NB4 (cell line): ENCODE data around the gene EML4.
"Not testable (repeated sequence)": the region's sequence is repeated elsewhere in the genome, so short reads cannot be mapped to it uniquely, and the experiment has no call there.

Experiments used
- DNase-seq: peaks from one replicate; pipeline ENCODE4 v3.0.0; 2010; ENCODE audit warnings: low read depth
- H3K4me3 ChIP-seq: one replicate; pipeline ENCODE4 v1.5.1; 2011; ENCODE audit warnings: mild to moderate bottlenecking, low read depth, low read length, moderate library complexity
- MYC ChIP-seq: IDR thresholded peaks from 2 replicates; pipeline ENCODE4 v1.6.1; 2011; ENCODE audit warnings: low read depth, low read length
- POLR2A ChIP-seq: IDR thresholded peaks from 2 replicates; pipeline ENCODE4 v1.6.1; 2011; ENCODE audit warnings: mild to moderate bottlenecking; ENCODE audit not compliant: insufficient read length; ENCODE audit errors: extremely low read depth
- TF ChIP-seq, protein P1 (sequence below): IDR thresholded peaks from 2 replicates; pipeline ENCODE4 v1.6.1; 2011; ENCODE audit warnings: low read depth, low read length
- TF ChIP-seq, protein P2 (sequence below): IDR thresholded peaks from one replicate; pipeline ENCODE4 v1.5.1; 2012; ENCODE audit warnings: low read depth, low read length

Gene EML4

DNA sequence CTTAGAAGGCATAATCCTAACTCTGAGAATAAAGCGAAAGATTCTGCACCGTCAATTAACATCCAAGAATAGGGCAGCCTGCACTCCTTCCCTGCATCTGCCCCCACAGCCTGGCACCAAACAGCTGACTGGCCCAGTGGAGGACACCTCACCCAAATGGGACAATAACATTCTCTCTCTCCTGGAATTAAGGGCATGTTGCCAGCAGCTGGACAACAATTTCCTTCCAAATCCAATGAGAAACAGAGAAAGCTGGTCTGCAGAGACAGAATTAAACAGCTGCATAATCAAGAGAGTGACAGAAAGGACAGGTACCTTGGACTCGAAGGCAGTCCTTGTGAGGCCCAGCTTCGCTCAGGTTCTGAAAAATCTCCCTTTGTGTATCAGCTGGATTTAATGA is 176.8 kb downstream of the EML4 start:
- no peak overlapping the region for H3K4me3 ChIP-seq
- no peak for DNase-seq
- TF ChIP-seq MYC (no peak), POLR2A (no peak)
- TF ChIP-seq, protein P1, sequence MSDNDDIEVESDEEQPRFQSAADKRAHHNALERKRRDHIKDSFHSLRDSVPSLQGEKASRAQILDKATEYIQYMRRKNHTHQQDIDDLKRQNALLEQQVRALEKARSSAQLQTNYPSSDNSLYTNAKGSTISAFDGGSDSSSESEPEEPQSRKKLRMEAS, result no peak
- TF ChIP-seq, protein P2, sequence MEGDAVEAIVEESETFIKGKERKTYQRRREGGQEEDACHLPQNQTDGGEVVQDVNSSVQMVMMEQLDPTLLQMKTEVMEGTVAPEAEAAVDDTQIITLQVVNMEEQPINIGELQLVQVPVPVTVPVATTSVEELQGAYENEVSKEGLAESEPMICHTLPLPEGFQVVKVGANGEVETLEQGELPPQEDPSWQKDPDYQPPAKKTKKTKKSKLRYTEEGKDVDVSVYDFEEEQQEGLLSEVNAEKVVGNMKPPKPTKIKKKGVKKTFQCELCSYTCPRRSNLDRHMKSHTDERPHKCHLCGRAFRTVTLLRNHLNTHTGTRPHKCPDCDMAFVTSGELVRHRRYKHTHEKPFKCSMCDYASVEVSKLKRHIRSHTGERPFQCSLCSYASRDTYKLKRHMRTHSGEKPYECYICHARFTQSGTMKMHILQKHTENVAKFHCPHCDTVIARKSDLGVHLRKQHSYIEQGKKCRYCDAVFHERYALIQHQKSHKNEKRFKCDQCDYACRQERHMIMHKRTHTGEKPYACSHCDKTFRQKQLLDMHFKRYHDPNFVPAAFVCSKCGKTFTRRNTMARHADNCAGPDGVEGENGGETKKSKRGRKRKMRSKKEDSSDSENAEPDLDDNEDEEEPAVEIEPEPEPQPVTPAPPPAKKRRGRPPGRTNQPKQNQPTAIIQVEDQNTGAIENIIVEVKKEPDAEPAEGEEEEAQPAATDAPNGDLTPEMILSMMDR, result no peak

DNA sequence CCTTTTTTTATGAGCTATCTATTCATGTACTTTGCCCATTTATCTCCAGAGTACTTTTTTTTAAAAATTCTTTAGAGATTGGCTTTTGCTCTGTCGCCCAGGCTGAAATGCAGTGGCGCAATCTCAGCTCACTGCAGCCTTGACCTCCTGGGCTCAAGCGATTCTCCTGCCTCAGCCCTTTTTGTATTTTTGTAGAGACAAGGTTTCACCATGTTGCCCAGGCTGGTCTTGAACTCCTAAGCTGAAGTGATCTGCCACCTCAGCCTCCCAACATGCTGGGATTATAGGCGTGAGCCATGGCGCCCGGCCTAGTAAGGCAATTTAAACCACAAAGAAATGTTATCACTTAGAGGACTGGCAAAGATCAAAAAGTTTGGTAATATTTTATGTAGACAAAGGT is 177.7 kb downstream of the EML4 start:
- DNase-seq, H3K4me3 ChIP-seq: not testable (repeated sequence)

DNA sequence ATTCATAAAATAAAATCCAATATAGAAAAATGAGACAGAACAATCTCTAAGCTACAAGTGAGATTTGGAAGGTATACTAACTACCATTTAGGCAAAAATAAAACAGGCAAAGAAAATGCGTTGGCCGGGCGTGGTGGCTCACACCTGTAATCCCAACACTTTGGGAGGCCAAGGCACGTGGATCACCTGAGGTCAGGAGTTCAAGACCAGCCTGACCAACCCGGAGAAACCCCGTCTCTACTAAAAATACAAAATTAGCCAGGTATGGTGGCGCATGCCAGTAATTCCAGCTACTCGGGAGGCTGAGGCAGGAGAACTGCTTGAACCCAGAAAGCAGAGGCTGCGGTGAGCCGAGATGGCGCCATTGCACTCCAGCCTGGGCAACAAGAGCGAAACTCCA is 178.4 kb downstream of the EML4 start:
- not testable (repeated sequence) for H3K4me3 ChIP-seq, DNase-seq

DNA sequence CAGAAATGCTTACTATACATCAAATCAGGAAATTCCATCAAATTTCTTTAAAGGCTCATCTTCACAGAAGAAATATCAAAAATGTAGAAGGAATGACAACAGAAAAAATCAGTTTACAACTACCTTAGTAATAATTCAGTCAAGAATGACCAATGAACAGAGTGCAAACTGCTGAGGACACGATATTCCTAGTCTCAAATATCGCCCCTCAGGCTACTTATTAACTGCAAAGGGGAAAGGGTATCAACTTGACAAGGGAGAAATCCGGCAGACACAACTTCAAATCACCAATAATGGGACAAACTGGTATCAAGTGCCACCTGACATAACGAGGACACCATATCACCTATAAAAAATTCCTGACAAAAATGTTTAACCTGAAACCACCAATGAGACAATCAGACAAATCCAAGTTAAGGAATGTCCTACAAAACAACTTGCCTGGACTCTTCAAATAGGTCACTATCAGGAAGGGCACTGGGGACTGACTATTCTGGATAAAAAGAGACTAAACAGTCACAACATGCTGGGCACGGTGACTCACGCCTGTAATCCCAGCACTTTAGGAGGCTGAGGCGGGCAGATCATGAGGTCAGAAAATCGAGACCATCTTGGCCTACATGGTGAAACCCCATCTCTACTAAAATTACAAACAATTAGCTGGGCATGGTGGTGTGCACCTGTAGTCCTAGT is 179.1 kb downstream of the EML4 start:
- TF ChIP-seq, protein P2, result no peak
- TF ChIP-seq, protein P1, result no peak
- H3K4me3 ChIP-seq, result no peak overlapping the region
- DNase-seq, result no peak

DNA sequence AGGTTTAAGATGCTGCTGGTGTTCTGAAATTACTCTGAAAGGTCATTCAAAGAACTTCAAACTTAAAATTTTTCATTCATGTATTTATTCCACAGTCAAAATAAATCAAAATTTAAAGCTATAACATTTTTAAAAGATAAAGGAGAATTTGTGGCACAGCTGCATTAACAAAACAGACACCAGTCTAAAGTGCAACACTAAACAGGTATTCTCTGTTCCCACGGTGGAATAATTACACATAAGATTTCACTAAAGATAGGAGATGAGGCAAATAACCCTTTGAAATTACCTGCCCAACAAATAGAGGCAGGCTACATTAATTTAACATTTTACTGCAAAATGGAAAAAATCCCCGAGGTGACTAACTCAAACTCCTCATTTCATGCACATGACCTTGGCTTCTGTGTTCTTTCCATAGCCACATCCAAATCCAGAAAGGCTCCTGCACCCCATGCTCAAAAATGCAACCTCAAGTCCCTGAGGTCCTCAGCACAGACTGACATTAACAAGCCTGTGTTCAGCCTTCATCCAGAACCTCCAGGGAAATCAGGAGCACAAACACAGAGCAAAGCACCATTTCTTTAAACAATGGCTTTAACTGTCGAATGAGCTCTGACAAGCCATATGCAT is 181.4 kb downstream of the EML4 start:
- H3K4me3 ChIP-seq, result no peak overlapping the region
- DNase-seq, result no peak
- TF ChIP-seq, protein P1, result no peak
- no peak for TF ChIP-seq POLR2A
- TF ChIP-seq, protein P2, result no peak

DNA sequence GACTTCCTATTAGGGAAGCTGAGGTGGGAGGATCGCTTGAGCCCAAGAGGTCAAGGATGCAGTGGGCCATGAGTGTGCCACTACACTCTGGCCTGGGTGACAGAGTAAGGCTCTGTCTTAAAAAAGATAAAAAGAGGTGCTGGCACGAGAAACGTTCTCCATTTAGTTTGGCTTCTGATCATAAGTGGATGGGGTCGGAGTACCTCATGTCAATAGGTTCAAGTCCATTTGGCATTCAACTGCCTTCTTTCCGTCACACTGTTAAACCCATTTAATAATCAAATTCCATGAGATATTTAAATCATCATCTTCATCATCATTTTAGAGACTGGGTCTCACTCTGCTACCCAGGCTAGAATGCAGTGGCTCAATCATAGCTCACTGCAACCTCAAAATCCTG is 182.7 kb downstream of the EML4 start:
- DNase-seq, result no peak
- no peak overlapping the region for H3K4me3 ChIP-seq
- TF ChIP-seq MYC, result no peak
- TF ChIP-seq, protein P2, result no peak
- no peak for TF ChIP-seq POLR2A
- TF ChIP-seq, protein P1, result no peak

DNA sequence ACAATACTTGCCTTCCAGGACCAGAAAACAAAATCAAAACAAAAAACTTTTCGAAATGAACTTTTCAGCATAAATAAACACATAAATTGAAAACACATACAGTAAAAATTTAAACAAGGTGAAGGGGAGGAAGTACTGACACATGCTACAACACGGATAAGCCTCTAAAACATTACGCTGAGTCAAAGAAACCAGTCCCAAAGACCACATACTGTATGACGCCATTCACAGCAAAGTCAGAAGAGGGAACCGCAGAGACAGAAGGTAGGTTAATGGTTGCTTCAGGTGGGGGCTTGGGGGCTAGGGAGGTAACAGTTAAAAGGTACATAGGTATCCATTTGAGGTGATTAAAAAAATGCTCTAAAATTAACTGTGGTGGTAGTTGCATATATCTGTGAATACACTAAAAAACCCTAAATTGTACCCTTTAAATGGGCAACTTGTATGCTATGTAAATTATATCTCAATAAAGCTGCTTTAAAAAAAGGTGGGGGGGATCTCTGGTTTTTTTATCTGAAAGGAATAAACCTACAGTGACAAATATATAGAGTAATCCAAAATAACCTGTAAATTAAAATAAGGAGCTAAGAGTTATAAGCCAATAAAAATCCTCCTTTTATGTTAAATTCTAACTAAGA is 184.8 kb downstream of the EML4 start:
- DNase-seq, result no peak
- no peak overlapping the region for H3K4me3 ChIP-seq
- TF ChIP-seq, protein P2, result no peak
- TF ChIP-seq MYC (no peak), POLR2A (no peak)
- TF ChIP-seq, protein P1, result no peak
